B cell (primary cell): ENCODE measurements around the gene JCAD. TPM values are rescaled to one million over a fixed set of nuclear protein-coding genes. Genes with fewer than 3 reads are reported as not detected.
"Not testable (repeated sequence)": the region's sequence is repeated elsewhere in the genome, so short reads cannot be mapped to it uniquely, and the experiment has no call there.

Source experiments
- ATAC-seq: fragments of 200-7000 bp; cut with Tn5 transposase; one replicate; pipeline ENCODE4 v1.10.0; 2021; ENCODE audit warnings: low read depth, mild to moderate bottlenecking, moderate number of reproducible peaks, moderate library complexity
- CTCF ChIA-PET: fragments of 350-600 bp; sonication (Branson Sonifier 250); formaldehyde crosslinking; loops from one replicate; lab custom pipeline; 2021; ENCODE audit warnings: antibody characterized with exemption, inconsistent platforms; lab: Charles Lee
- POLR2A ChIA-PET: fragments of 350-600 bp; sonication (Branson Sonifier 250); formaldehyde crosslinking; loops from one replicate; lab custom pipeline; 2021; ENCODE audit warnings: antibody characterized with exemption; lab: Charles Lee
- DNase-seq: peaks from one replicate; pipeline ENCODE4 v3.0.0; 2013
- H2AFZ ChIP-seq: 2 replicates; pipeline ENCODE4 v1.6.1; 2012; ENCODE audit warnings: mild to moderate bottlenecking, low read depth, low read length; ENCODE audit not compliant: insufficient read depth, poor library complexity, severe bottlenecking
- H3K27ac ChIP-seq, 2 donors: 1 replicate in 1 of 2; 2 replicates in 1 of 2; pipeline ENCODE4 v1.5.1; 2012 to 2013; ENCODE audit warnings: low read length in 2 of 2, mild to moderate bottlenecking in 2 of 2, moderate library complexity in 1 of 2
- H3K27me3 ChIP-seq, 4 experiments: fragments of 200-600 bp in 1 of 4; sonication (generic) in 1 of 4; replicated peaks in 1 of 4; 1 replicate in 2 of 4; 2 replicates in 2 of 4; pipeline versions ENCODE4 v1.6.1 to v1.7.0; 2013 to 2016; ENCODE audit warnings: low read length in 3 of 4, mild to moderate bottlenecking in 2 of 4, mixed read lengths in 1 of 4, moderate library complexity in 1 of 4; ENCODE audit not compliant: insufficient read depth in 4 of 4, control insufficient read depth in 3 of 4; ENCODE audit errors: control extremely low read depth in 1 of 4
- H3K36me3 ChIP-seq, 2 experiments: replicated peaks in 1 of 2; 1 replicate in 1 of 2; 2 replicates in 1 of 2; pipeline versions ENCODE4 v1.6.1 to v1.7.1; 2013; ENCODE audit warnings: low read length in 1 of 2; ENCODE audit not compliant: insufficient read depth in 2 of 2, control insufficient read depth in 1 of 2; ENCODE audit errors: control extremely low read depth in 1 of 2, extremely low read depth in 1 of 2
- H3K4me1 ChIP-seq, 2 donors: fragments of 200-600 bp in 1 of 2; sonication (generic) in 1 of 2; 1 replicate in 1 of 2; 2 replicates in 1 of 2; pipeline versions ENCODE4 v1.5.1 to v1.6.1; 2013 to 2017; ENCODE audit warnings: low read length in 2 of 2; ENCODE audit not compliant: control insufficient read depth in 2 of 2, insufficient read depth in 2 of 2
- H3K4me2 ChIP-seq: replicated peaks from 2 replicates; pipeline ENCODE3; 2012; ENCODE audit warnings: mild to moderate bottlenecking, low read depth, low read length; ENCODE audit not compliant: poor library complexity, severe bottlenecking
- H3K4me3 ChIP-seq, 5 experiments: fragments of 200-600 bp in 1 of 5; sonication (generic) in 1 of 5; 1 replicate in 3 of 5; 2 replicates in 2 of 5; pipeline versions ENCODE4 v1.5.1 to v1.7.0; 2011 to 2016; ENCODE audit warnings: low read length in 4 of 5, mild to moderate bottlenecking in 4 of 5, low read depth in 2 of 5, control low read depth in 1 of 5, moderate library complexity in 1 of 5; ENCODE audit not compliant: insufficient read depth in 1 of 5; ENCODE audit errors: control extremely low read depth in 1 of 5, extremely low read depth in 1 of 5
- H3K79me2 ChIP-seq: fragments of 200-600 bp; sonication (generic); one replicate; pipeline ENCODE4 v1.6.0; 2016; ENCODE audit warnings: low read length; ENCODE audit not compliant: control insufficient read depth, insufficient read depth
- H3K9ac ChIP-seq: fragments of 200-600 bp; sonication (generic); 2 replicates; pipeline ENCODE4 v1.6.1; 2017; ENCODE audit warnings: mild to moderate bottlenecking, low read length, moderate library complexity
- H3K9me3 ChIP-seq, 3 donors: one replicate each; pipeline versions ENCODE4 v1.6.1 to v1.7.1; 2013; ENCODE audit warnings: low read length in 2 of 3; ENCODE audit not compliant: control insufficient read depth in 2 of 3, insufficient read depth in 1 of 3; ENCODE audit errors: control extremely low read depth in 1 of 3
- H4K20me1 ChIP-seq: 2 replicates; pipeline ENCODE4 v1.6.0; 2012; ENCODE audit warnings: mild to moderate bottlenecking, low read length; ENCODE audit not compliant: insufficient read depth, control insufficient read depth, poor library complexity, severe bottlenecking
- H3K27ac Mint-ChIP-seq: one replicate; pipeline ENCODE4 v1.8.0; 2021; ENCODE audit warnings: mixed read lengths
- H3K27me3 Mint-ChIP-seq: one replicate; pipeline ENCODE4 v1.8.0; 2021; ENCODE audit warnings: mixed read lengths
- H3K4me1 Mint-ChIP-seq: one replicate; pipeline ENCODE4 v1.8.0; 2021; ENCODE audit warnings: mixed read lengths
- H3K4me3 Mint-ChIP-seq: one replicate; pipeline ENCODE4 v1.8.0; 2021; ENCODE audit warnings: mixed read lengths
- H3K9me3 Mint-ChIP-seq: one replicate; pipeline ENCODE4 v1.8.0; 2022; ENCODE audit warnings: mixed read lengths; ENCODE audit not compliant: insufficient read depth
- EZH2 ChIP-seq: IDR thresholded peaks from 2 replicates; pipeline ENCODE4 v1.6.1; 2012; ENCODE audit warnings: borderline replicate concordance, low read depth, mild to moderate bottlenecking, moderate library complexity, low read length; ENCODE audit not compliant: insufficient read depth, poor library complexity, severe bottlenecking
- WGBS: methylation state at CpG from one replicate; pipeline ENCODE4 v1.1.5; 2013; ENCODE audit warnings: missing lambda C conversion rate; ENCODE audit not compliant: insufficient coverage; 5-methylcytosine and 5-hydroxymethylcytosine counted together
- intact Hi-C: fragments of 100-400 bp; cut with micrococcal nuclease; formaldehyde crosslinking; loops from one replicate; pipeline ENCODE4 v1.10.0; 2022
- polyA plus RNA-seq: library from polyadenylated mRNA; depleted of rRNA; stranded (reverse); fragments of >200 nt; gene quantifications from 2 replicates; pipeline ENCODE4 v1.2.3, GENCODE V29; 2012
- total RNA-seq, 2 donors: library from RNA; stranded (reverse); fragments of 120-200 nt in 1 of 2; gene quantifications; 1 replicate in 1 of 2; 2 replicates in 1 of 2; pipeline versions ENCODE4 v1.2.3 to v1.2.4, GENCODE V29; 2013 to 2022
- TF ChIP-seq, protein P1 (sequence below): fragments of 200-600 bp; IDR thresholded peaks from one replicate; pipeline ENCODE4 v1.8.0; 2022; ENCODE audit warnings: antibody characterized with exemption, mild to moderate bottlenecking

JCAD gene
- total and polyA plus RNA-seq, 2 donors (not counting 1 experiment from before 2014, with no cell fraction given): 0.37 TPM; not detected in 1

DNA sequence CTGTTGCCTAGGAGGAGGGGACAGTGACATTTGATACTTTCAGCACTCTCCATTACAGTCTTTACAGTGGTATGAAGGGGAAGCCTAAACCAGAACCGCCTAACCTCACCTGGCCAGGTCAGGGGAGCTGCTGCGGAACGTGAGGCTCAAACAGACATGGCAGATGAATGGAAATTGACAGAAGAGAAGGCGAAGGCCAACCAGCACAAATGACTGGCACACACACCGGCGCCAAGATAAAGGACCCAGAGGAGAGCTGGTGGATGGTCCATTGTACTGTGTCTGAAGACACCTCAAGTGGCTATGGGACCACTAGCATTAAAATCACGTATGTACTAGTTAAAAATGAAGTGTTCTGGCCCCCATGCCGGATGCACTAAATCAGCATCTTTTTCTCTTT, 53.0 kb downstream of the JCAD start:
- H3K4me3 Mint-ChIP-seq: no peak overlapping the region
- H3K36me3 ChIP-seq: no peaks in the 10 kb centered on the region
- peaks cover 0 to 2% (median 0%) of the 10 kb centered on the region in 4 experiments for H3K27me3 ChIP-seq
- H3K27ac ChIP-seq: no peak overlapping the region
- H2AFZ ChIP-seq: no peak overlapping the region
- H3K4me1 Mint-ChIP-seq: peaks cover 3% of the 10 kb centered on the region
- no peak overlapping the region for H3K4me2 ChIP-seq
- H3K4me1 ChIP-seq: no peaks in the 10 kb centered on the region
- TF ChIP-seq, protein P1, sequence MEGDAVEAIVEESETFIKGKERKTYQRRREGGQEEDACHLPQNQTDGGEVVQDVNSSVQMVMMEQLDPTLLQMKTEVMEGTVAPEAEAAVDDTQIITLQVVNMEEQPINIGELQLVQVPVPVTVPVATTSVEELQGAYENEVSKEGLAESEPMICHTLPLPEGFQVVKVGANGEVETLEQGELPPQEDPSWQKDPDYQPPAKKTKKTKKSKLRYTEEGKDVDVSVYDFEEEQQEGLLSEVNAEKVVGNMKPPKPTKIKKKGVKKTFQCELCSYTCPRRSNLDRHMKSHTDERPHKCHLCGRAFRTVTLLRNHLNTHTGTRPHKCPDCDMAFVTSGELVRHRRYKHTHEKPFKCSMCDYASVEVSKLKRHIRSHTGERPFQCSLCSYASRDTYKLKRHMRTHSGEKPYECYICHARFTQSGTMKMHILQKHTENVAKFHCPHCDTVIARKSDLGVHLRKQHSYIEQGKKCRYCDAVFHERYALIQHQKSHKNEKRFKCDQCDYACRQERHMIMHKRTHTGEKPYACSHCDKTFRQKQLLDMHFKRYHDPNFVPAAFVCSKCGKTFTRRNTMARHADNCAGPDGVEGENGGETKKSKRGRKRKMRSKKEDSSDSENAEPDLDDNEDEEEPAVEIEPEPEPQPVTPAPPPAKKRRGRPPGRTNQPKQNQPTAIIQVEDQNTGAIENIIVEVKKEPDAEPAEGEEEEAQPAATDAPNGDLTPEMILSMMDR: no peak
- TF ChIP-seq EZH2: no peak
- no peaks in the 10 kb centered on the region for H3K79me2 ChIP-seq
- H3K4me3 ChIP-seq: no peak overlapping the region
- CTCF ChIA-PET: no interaction called here
- H3K9ac ChIP-seq: no peak overlapping the region
- WGBS: 95% methylated on average over 7 of the region's 8 CpGs
- no peaks in the 10 kb centered on the region for H3K9me3 Mint-ChIP-seq
- DNase-seq: no peak
- intact Hi-C loops: no loop called here
- H3K27me3 Mint-ChIP-seq: peaks cover 8% of the 10 kb centered on the region
- no peak overlapping the region for H3K27ac Mint-ChIP-seq
- H3K9me3 ChIP-seq: no peaks in the 10 kb centered on the region
- no peak for ATAC-seq
- POLR2A ChIA-PET: no interaction called here
- no peaks in the 10 kb centered on the region for H4K20me1 ChIP-seq

DNA sequence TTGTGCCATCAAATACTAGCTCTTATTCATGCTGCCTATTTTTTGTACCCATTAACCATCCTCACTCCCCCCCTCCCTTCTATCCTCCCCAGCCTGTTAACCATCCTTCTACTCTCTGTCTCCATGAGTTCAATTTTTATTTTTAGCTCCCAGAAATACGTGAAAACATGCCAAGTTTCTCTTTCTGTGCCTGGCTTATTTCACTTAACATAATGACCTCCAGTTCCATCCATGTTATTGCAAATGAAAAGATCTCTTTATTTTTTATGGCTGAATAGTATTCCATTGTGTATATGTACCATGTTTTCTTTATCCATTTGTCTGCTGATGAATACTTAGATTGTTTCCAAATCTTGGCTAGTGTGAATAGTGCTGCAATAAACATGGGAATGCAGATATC, 54.3 kb downstream of the JCAD start:
- H3K9ac ChIP-seq, H3K27ac ChIP-seq, intact Hi-C loops, H3K4me1 ChIP-seq, H3K27me3 Mint-ChIP-seq, H3K9me3 ChIP-seq, H3K27ac Mint-ChIP-seq, H3K9me3 Mint-ChIP-seq, H3K4me2 ChIP-seq, POLR2A ChIA-PET, H3K4me3 ChIP-seq, ATAC-seq, H4K20me1 ChIP-seq, H3K4me1 Mint-ChIP-seq, H3K36me3 ChIP-seq, H3K27me3 ChIP-seq, DNase-seq, CTCF ChIA-PET, H2AFZ ChIP-seq, H3K79me2 ChIP-seq, H3K4me3 Mint-ChIP-seq: not testable (repeated sequence)
- no CpG with 5 or more reads among the region's 1 CpG for WGBS
